HG02973 (cell line): ENCODE results near the gene UMAD1.

Source experiments
- ATAC-seq: cut with Tn5 transposase; IDR thresholded peaks from one replicate; pipeline ENCODE4 v1.9.1; 2021; ENCODE audit warnings: moderate library complexity; ENCODE audit not compliant: unreplicated experiment

The UMAD1 gene

GRCh38 chr7:7688310-7688709, 47.8 kb downstream of the UMAD1 start:
- no peak for ATAC-seq

- ATAC-seq = no peak
Measured at GRCh38 chr7:7688956-7689355, 48.4 kb downstream of the UMAD1 start.

GRCh38 chr7:7693881-7694280, 53.3 kb downstream of the UMAD1 start:
- ATAC-seq = no peak

- ATAC-seq = no peak
Measured at GRCh38 chr7:7694542-7694941, 54.0 kb downstream of the UMAD1 start.

GRCh38 chr7:7695111-7695817, 54.7 kb downstream of the UMAD1 start:
- ATAC-seq = no peak

GRCh38 chr7:7696458-7697119, 56.0 kb downstream of the UMAD1 start:
- ATAC-seq = no peak

- no peak for ATAC-seq
Measured at GRCh38 chr7:7698930-7699329, 58.4 kb downstream of the UMAD1 start.

- no peak for ATAC-seq
Measured at GRCh38 chr7:7699380-7699779, 58.8 kb downstream of the UMAD1 start.

GRCh38 chr7:7699970-7700369, 59.4 kb downstream of the UMAD1 start:
- no peak for ATAC-seq

GRCh38 chr7:7701527-7701926, 61.0 kb downstream of the UMAD1 start:
- no peak for ATAC-seq

GRCh38 chr7:7702826-7703225, 62.3 kb downstream of the UMAD1 start:
- ATAC-seq = no peak

GRCh38 chr7:7703427-7703826, 62.9 kb downstream of the UMAD1 start:
- no peak for ATAC-seq

GRCh38 chr7:7704867-7705266, 64.3 kb downstream of the UMAD1 start:
- ATAC-seq = no peak

- ATAC-seq = no peak
Measured at GRCh38 chr7:7705318-7705717, 64.8 kb downstream of the UMAD1 start.

- peak; percentile 67 for ATAC-seq
Measured at GRCh38 chr7:7706101-7706511, 65.6 kb downstream of the UMAD1 start.

- ATAC-seq = no peak
Measured at GRCh38 chr7:7706556-7707172, 66.1 kb downstream of the UMAD1 start.

GRCh38 chr7:7707246-7707645, 66.7 kb downstream of the UMAD1 start:
- ATAC-seq = no peak

GRCh38 chr7:7707806-7708205, 67.3 kb downstream of the UMAD1 start:
- ATAC-seq = no peak

GRCh38 chr7:7709291-7709690, 68.7 kb downstream of the UMAD1 start:
- ATAC-seq = no peak

GRCh38 chr7:7710469-7710868, 69.9 kb downstream of the UMAD1 start:
- no peak for ATAC-seq

- ATAC-seq = no peak
Measured at GRCh38 chr7:7713730-7714129, 73.2 kb downstream of the UMAD1 start.

- ATAC-seq = no peak
Measured at GRCh38 chr7:7718492-7718891, 77.9 kb downstream of the UMAD1 start, which contains the start of gene RPA3. TSS of gene RPA3 (minus strand) at chr7:7718607. CDS start at chr7:7640418, 78,189 bp downstream.
